ENCODE results near the gene SCAMP3. TPM values are rescaled to one million over a fixed set of nuclear protein-coding genes. Genes with fewer than 3 reads are reported as not detected.

SCAMP3 gene
- total RNA-seq, 2 experiments from 2014 or later, result 81.3 to 97.2 TPM

DNA sequence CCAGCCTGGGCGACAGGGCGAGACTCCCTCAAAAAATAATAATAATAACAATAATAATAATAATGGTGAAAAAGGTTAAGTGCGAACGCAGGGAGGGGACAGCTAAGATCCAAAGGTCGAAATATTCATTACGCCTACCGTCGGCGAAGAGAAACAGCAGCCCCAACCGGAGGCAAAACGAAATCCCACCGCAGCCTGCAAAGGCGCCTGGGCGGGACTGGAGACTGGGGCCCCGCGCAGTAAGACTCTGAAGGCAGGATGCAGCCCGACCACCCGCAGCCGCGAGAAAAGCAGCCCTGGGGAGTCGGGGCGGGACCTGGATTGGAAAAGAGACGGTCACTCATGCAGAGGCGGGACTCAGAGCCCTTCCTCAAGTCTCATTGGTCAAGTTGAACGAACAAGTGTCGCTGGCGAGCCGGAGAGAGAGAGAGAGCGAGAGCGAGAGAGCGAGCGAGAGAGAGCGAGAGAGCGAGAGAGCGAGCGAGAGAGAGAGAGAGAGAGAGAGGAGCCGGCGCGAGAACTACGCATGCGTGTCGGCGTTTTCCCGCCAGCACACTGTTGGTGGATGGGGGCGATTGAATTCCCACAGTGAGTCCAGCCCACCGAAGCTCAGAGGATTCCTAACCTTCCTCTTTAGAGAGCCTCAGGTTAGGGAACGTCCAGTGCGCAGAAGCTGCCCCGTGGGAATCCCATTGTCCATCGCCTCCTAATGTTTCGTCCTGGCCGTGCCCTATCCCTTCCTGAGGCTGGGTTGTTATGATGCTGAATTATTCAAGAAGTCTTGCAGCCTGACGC lies 17.6 kb downstream of the SCAMP3 start:
- ATAC-seq (peak; percentile 97), DNase-seq (peak; percentile 100)
- POLR2A ChIA-PET, result interaction anchor here (0.6 to 3.7 kb wide), 29 partner anchors 9 to 501 kb away, joined by 3 to 33 read pairs (median 4); partner anchors contain the start of genes CLK2, KRTCAP2, MTX1 and SCAMP3
- no peaks in the 10 kb centered on the region for H3K9me3 Mint-ChIP-seq
- H3K27ac Mint-ChIP-seq, result peak overlapping the region; percentile 95
- peak; percentile 39 for TF ChIP-seq CTCF (IDR thresholded peaks at IDR 0.05)
- peaks cover 41% of the 10 kb centered on the region for H3K4me1 Mint-ChIP-seq (ENCODE audit: low read depth)
- CTCF ChIA-PET, result interaction anchor here (0.7 to 2.5 kb wide), 12 partner anchors 8 to 154 kb away, joined by 3 to 18 read pairs (median 4); partner anchors contain the start of genes KRTCAP2, MTX1 and THBS3
- H3K4me3 Mint-ChIP-seq, result peak overlapping the region; percentile 71
- intact Hi-C loops (cut with micrococcal nuclease), result loop anchor here (5.0 kb wide), 1 partner anchor 37 kb away; the partner anchor contains the start of genes MTX1 and THBS3
- peaks cover 2% of the 10 kb centered on the region for H3K27me3 Mint-ChIP-seq
- H3K36me3 Mint-ChIP-seq (ENCODE audit: low read depth), result peaks cover 22% of the 10 kb centered on the region

GRCh38 chr1:155242805-155243358 lies 19.3 kb downstream of the SCAMP3 start:
- peak overlapping the region; percentile 95 for H3K27ac Mint-ChIP-seq
- DNase-seq (no peak), ATAC-seq (no peak)
- no peaks in the 10 kb centered on the region for H3K9me3 Mint-ChIP-seq
- peak overlapping the region; percentile 71 for H3K4me3 Mint-ChIP-seq
- peaks cover 21% of the 10 kb centered on the region for H3K36me3 Mint-ChIP-seq (ENCODE audit: low read depth)
- CTCF ChIA-PET, result interaction anchor here (1.0 to 2.6 kb wide), 6 partner anchors 13 to 67 kb away, joined by 3 to 18 read pairs (median 6); partner anchors contain the start of genes ENTREP3, MTX1 and THBS3
- peaks cover 41% of the 10 kb centered on the region for H3K4me1 Mint-ChIP-seq (ENCODE audit: low read depth)
- POLR2A ChIA-PET, result interaction anchor here (1.1 to 3.7 kb wide), 7 partner anchors 14 to 452 kb away, joined by 3 to 23 read pairs (median 5); partner anchors contain the start of genes KRTCAP2, MTX1 and THBS3
- intact Hi-C loops (cut with micrococcal nuclease), result loop anchor here (5.0 kb wide), 1 partner anchor 36 kb away; the partner anchor contains the start of genes MTX1 and THBS3
- H3K27me3 Mint-ChIP-seq, result peaks cover 2% of the 10 kb centered on the region
- no peak for TF ChIP-seq CTCF (IDR thresholded peaks at IDR 0.05)

DNA sequence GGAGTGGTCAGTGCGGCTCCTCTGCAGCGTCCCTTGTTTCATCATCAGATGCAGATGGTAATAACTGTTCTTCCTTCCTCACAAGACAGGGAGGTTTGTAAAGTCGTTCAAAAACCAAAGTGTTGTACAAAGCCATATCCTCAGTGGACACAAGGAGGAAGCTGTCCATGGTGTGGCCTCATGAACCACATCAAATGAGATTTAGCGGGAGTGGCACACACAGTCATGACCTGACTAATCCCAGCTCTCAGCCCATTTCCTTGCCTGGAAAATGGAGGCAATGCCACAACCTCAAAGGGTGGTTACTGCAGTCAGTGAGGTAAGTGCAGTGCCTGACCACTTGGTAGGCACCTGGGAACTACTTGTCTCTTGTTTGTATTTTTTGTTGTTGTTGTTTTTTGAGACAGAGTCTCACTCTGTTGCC lies 20.3 kb downstream of the SCAMP3 start:
- no peaks in the 10 kb centered on the region for H3K9me3 Mint-ChIP-seq
- H3K27ac Mint-ChIP-seq, result peak overlapping the region; percentile 82
- DNase-seq (no peak), ATAC-seq (no peak)
- TF ChIP-seq CTCF (IDR thresholded peaks at IDR 0.05), result no peak
- H3K27me3 Mint-ChIP-seq, result peaks cover 2% of the 10 kb centered on the region
- intact Hi-C loops (cut with micrococcal nuclease), result loop anchor here (5.0 kb wide), 1 partner anchor 35 kb away; the partner anchor contains the start of genes MTX1 and THBS3
- H3K4me3 Mint-ChIP-seq, result peak overlapping the region; percentile 81
- H3K36me3 Mint-ChIP-seq (ENCODE audit: low read depth), result peaks cover 19% of the 10 kb centered on the region
- CTCF ChIA-PET, result interaction anchor here (1.0 to 3.3 kb wide), 5 partner anchors 9 to 66 kb away, joined by 3 to 33 read pairs (median 8); partner anchors contain the start of gene ENTREP3
- H3K4me1 Mint-ChIP-seq (ENCODE audit: low read depth), result peaks cover 41% of the 10 kb centered on the region
- POLR2A ChIA-PET, result interaction anchor here (0.7 to 2.2 kb wide), 5 partner anchors 10 to 48 kb away, joined by 3 to 16 read pairs (median 4); no protein-coding TSS in a partner anchor

DNA sequence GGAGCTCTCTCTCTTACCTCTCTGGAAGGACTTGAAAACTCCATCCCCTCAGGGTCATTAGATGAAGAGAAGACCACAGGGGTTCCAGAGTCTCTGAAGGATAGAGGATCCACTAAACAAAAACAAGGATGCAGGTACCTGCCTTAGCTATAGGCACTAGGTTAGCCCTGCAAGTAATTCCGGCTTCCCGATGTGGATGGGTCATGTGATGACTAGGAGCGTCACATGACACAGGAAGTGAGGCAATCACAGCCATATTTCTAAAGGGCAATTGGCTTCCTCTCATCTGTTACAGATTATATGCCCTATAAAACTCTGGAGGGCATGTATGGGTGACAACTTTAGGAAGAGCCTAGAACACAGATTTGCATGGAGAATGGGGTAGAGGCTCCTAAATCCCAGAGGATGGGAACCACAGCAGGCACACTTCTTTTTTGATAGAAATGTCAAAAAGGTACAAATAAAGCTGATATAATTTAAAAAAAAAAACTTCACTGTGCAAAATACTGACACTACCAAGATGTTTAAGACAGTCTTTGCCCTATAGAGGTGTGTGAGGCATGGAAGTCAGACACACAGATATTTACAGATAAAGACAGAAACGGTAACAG lies 21.0 kb downstream of the SCAMP3 start:
- peaks cover 18% of the 10 kb centered on the region for H3K36me3 Mint-ChIP-seq (ENCODE audit: low read depth)
- peak; percentile 84 for DNase-seq

More for the DNA sequence above, 21.0 kb downstream of the SCAMP3 start:
- Mint-ChIP-seq H3K27me3 (peaks cover 2% of the 10 kb centered on the region), H3K27ac (peak overlapping the region; percentile 82), H3K4me1 (ENCODE audit: low read depth) (peaks cover 38% of the 10 kb centered on the region), H3K9me3 (no peaks in the 10 kb centered on the region), H3K4me3 (peak overlapping the region; percentile 81)
- intact Hi-C loops (cut with micrococcal nuclease), result loop anchor here (5.0 kb wide), 1 partner anchor 34 kb away; the partner anchor contains the start of genes MTX1 and THBS3
- TF ChIP-seq CTCF (IDR thresholded peaks at IDR 0.05), result no peak
- ChIA-PET POLR2A (interaction anchor here (0.6 to 2.2 kb wide), 7 partner anchors 10 to 113 kb away, joined by 3 to 16 read pairs (median 4); no protein-coding TSS in a partner anchor), CTCF (interaction anchor here (1.2 to 3.3 kb wide), 5 partner anchors 10 to 65 kb away, joined by 3 to 33 read pairs (median 8); partner anchors contain the start of gene ENTREP3)
- peak; percentile 6 for ATAC-seq
